GM21390 (cell line): Measurements from ENCODE around the gene PTPRT.

Experiments
- ATAC-seq: cut with Tn5 transposase; IDR thresholded peaks from one replicate; pipeline ENCODE4 v1.9.1; 2021; ENCODE audit not compliant: unreplicated experiment

PTPRT gene

GRCh38 chr20:42341654-42342053 lies 848.1 kb downstream of the PTPRT start:
- no peak for ATAC-seq

GRCh38 chr20:42340368-42340767 lies 849.3 kb downstream of the PTPRT start:
- ATAC-seq, result no peak

- no peak for ATAC-seq
Measured at GRCh38 chr20:42338294-42339201, 851.2 kb downstream of the PTPRT start.

- ATAC-seq, result no peak
Measured at GRCh38 chr20:42336576-42336975, 853.1 kb downstream of the PTPRT start.

GRCh38 chr20:42319252-42320013 lies 870.3 kb downstream of the PTPRT start:
- ATAC-seq, result no peak

- ATAC-seq, result no peak
Measured at GRCh38 chr20:42313704-42314103, 876.0 kb downstream of the PTPRT start.

GRCh38 chr20:42309050-42309449 lies 880.7 kb downstream of the PTPRT start:
- no peak for ATAC-seq

- ATAC-seq, result no peak
Measured at GRCh38 chr20:42308171-42308570, 881.5 kb downstream of the PTPRT start.

- ATAC-seq, result no peak
Measured at GRCh38 chr20:42295592-42295991, 894.1 kb downstream of the PTPRT start.

- ATAC-seq, result no peak
Measured at GRCh38 chr20:42294976-42295375, 894.7 kb downstream of the PTPRT start.

GRCh38 chr20:42281801-42282200 lies 907.9 kb downstream of the PTPRT start:
- no peak for ATAC-seq

GRCh38 chr20:42276718-42277602 lies 912.7 kb downstream of the PTPRT start:
- ATAC-seq, result no peak

- ATAC-seq, result no peak
Measured at GRCh38 chr20:42274986-42275385, 914.7 kb downstream of the PTPRT start.

GRCh38 chr20:42272516-42272915 lies 917.2 kb downstream of the PTPRT start:
- no peak for ATAC-seq

- no peak for ATAC-seq
Measured at GRCh38 chr20:42270539-42270938, 919.2 kb downstream of the PTPRT start.

GRCh38 chr20:42267793-42268384 lies 921.8 kb downstream of the PTPRT start:
- ATAC-seq, result no peak

- ATAC-seq, result no peak
Measured at GRCh38 chr20:42261766-42262270, 927.9 kb downstream of the PTPRT start.

- no peak for ATAC-seq
Measured at GRCh38 chr20:42260184-42260583, 929.5 kb downstream of the PTPRT start.

- ATAC-seq, result no peak
Measured at GRCh38 chr20:42259389-42259788, 930.3 kb downstream of the PTPRT start.

- ATAC-seq, result no peak
Measured at GRCh38 chr20:42258564-42259302, 931.0 kb downstream of the PTPRT start.
